ENCODE measurements around the gene PLEKHO2. TPM values are rescaled to one million over a fixed set of nuclear protein-coding genes. Genes with fewer than 3 reads are reported as not detected.

PLEKHO2 gene
- total and polyA plus RNA-seq, 2 of the 8 experiments (the other 6 are each of a cell fraction or from before 2014, with no cell fraction given) = 16.9 to 20.1 TPM

DNA sequence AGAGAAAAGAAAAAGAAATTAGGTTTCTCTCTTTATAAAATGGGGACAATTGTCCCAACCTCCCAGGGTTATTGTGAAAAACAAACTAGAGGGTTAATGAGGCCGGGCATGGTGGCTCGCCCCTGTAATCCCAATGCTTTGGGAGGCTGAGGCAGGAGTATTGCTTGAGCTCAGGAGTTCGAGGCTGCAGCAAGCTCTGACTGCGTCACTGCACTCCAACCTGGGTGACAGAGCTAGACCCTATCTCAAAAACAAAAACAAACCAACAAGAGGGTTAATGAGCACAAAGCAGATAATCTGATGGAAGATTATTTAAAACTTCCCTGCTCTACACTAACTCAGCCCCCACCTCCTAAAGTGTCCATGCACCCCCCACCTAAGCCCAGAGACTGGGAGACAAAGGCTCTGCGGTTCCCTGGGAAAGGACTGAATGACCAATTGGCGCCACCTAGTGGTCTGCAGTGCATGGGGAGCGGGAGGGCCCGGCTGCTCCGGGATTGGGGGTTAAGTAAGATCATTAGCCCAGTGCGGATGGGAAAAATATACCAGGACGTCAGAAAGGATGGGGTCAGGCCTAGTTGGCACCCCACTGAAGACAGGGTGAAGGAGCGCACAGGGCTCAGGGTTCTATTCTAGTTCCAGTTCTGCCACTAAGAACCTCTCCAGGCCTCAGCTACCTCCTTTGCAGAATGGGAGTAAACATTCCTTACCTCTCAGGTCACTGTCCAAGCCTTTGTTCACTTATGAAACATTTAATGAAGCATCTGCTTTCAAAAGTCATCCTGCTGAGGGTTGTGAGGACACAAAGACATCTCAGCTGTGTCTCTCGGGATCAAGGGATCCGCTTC lies 31.8 kb upstream of the PLEKHO2 start (continued):
- TF ChIP-seq NANOG (IDR thresholded peaks at IDR 0.05; ENCODE audit: insufficient read depth, low read depth, low read length, poor library complexity, severe bottlenecking) (no peak), TAF7 (optimal IDR thresholded peaks at IDR 0.05; ENCODE audit: borderline replicate concordance, low read depth, low read length) (no peak), BCL11A (IDR thresholded peaks at IDR 0.05; ENCODE audit: low read depth in 2 of 2, low read length in 2 of 2) (no peak), NRF1 (IDR thresholded peaks at IDR 0.05; ENCODE audit: low read depth, low read length) (no peak), CREB1 (IDR thresholded peaks at IDR 0.05) (no peak), TBP (IDR thresholded peaks at IDR 0.05; ENCODE audit: low read depth, low read length) (0 out of 2 replicates have a peak, but pooled peaks have one; percentile 22), SIN3A (conservative IDR thresholded peaks at IDR 0.05 in 1 of 2, IDR thresholded peaks at IDR 0.05 in 1 of 2; ENCODE audit: low read depth in 1 of 2, low read length in 2 of 2) (peak in 1 of 2 experiments; percentile 56; a peak in 2 of 4 replicates), CHD1 (IDR thresholded peaks at IDR 0.05; ENCODE audit: low read depth, low read length) (no peak), TAF1 (IDR thresholded peaks at IDR 0.05; ENCODE audit: low read depth, low read length) (no peak), JUND (IDR thresholded peaks at IDR 0.05; ENCODE audit: low read length) (no peak; the same call in 1 of the 2 replicates), CTBP2 (IDR thresholded peaks at IDR 0.05; ENCODE audit: borderline replicate concordance, insufficient read depth, insufficient read length, low read length) (no peak)
- TF ChIP-seq, protein P1, sequence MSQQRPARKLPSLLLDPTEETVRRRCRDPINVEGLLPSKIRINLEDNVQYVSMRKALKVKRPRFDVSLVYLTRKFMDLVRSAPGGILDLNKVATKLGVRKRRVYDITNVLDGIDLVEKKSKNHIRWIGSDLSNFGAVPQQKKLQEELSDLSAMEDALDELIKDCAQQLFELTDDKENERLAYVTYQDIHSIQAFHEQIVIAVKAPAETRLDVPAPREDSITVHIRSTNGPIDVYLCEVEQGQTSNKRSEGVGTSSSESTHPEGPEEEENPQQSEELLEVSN (IDR thresholded peaks at IDR 0.05) = no peak
- TF ChIP-seq, protein P2, sequence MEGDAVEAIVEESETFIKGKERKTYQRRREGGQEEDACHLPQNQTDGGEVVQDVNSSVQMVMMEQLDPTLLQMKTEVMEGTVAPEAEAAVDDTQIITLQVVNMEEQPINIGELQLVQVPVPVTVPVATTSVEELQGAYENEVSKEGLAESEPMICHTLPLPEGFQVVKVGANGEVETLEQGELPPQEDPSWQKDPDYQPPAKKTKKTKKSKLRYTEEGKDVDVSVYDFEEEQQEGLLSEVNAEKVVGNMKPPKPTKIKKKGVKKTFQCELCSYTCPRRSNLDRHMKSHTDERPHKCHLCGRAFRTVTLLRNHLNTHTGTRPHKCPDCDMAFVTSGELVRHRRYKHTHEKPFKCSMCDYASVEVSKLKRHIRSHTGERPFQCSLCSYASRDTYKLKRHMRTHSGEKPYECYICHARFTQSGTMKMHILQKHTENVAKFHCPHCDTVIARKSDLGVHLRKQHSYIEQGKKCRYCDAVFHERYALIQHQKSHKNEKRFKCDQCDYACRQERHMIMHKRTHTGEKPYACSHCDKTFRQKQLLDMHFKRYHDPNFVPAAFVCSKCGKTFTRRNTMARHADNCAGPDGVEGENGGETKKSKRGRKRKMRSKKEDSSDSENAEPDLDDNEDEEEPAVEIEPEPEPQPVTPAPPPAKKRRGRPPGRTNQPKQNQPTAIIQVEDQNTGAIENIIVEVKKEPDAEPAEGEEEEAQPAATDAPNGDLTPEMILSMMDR (IDR thresholded peaks at IDR 0.05; ENCODE audit: control extremely low read depth in 1 of 3, insufficient read depth in 1 of 3, low read depth in 1 of 3, low read length in 3 of 3) = peak; percentile 87 to 94 (median 93)
- TF ChIP-seq, protein P3, sequence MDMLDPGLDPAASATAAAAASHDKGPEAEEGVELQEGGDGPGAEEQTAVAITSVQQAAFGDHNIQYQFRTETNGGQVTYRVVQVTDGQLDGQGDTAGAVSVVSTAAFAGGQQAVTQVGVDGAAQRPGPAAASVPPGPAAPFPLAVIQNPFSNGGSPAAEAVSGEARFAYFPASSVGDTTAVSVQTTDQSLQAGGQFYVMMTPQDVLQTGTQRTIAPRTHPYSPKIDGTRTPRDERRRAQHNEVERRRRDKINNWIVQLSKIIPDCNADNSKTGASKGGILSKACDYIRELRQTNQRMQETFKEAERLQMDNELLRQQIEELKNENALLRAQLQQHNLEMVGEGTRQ (IDR thresholded peaks at IDR 0.05; ENCODE audit: low read length) = no peak
- TF ChIP-seq, protein P4, sequence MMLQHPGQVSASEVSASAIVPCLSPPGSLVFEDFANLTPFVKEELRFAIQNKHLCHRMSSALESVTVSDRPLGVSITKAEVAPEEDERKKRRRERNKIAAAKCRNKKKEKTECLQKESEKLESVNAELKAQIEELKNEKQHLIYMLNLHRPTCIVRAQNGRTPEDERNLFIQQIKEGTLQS (IDR thresholded peaks at IDR 0.05; ENCODE audit: insufficient read depth, low read depth, low read length) = no peak
- TF ChIP-seq, protein P5, sequence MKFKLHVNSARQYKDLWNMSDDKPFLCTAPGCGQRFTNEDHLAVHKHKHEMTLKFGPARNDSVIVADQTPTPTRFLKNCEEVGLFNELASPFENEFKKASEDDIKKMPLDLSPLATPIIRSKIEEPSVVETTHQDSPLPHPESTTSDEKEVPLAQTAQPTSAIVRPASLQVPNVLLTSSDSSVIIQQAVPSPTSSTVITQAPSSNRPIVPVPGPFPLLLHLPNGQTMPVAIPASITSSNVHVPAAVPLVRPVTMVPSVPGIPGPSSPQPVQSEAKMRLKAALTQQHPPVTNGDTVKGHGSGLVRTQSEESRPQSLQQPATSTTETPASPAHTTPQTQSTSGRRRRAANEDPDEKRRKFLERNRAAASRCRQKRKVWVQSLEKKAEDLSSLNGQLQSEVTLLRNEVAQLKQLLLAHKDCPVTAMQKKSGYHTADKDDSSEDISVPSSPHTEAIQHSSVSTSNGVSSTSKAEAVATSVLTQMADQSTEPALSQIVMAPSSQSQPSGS (IDR thresholded peaks at IDR 0.05; ENCODE audit: low read length) = peak; percentile 58; the same call in 1 of the 2 replicates

All from H1 (cell line).